CD14-positive monocyte (primary cell): ENCODE measurements around the gene SSR3. TPM values are rescaled to one million over a fixed set of nuclear protein-coding genes. Genes with fewer than 3 reads are reported as not detected.

Source experiments
- DNase-seq, 3 donors: peaks; one replicate each; pipeline ENCODE4 v3.0.0-alpha.2; 2011 to 2022
- H2AFZ ChIP-seq: 2 replicates; pipeline ENCODE4 v1.6.0; 2012; ENCODE audit warnings: mild to moderate bottlenecking, low read depth, low read length, inconsistent platforms; ENCODE audit not compliant: insufficient read depth, poor library complexity, severe bottlenecking
- H3K27ac ChIP-seq, 2 donors: 1 replicate in 1 of 2; 2 replicates in 1 of 2; pipeline ENCODE4 v1.5.1; 2012 to 2013; ENCODE audit warnings: low read length in 2 of 2, control low read depth in 1 of 2, inconsistent platforms in 1 of 2, low read depth in 1 of 2, mild to moderate bottlenecking in 1 of 2
- H3K27me3 ChIP-seq, 2 donors: one replicate each; pipeline versions ENCODE4 v1.6.0 to v1.6.1; 2011 to 2013; ENCODE audit warnings: low read length in 2 of 2; ENCODE audit not compliant: control insufficient read depth in 2 of 2, insufficient read depth in 2 of 2
- H3K36me3 ChIP-seq, 2 donors: replicated peaks in 1 of 2; 1 replicate in 1 of 2; 2 replicates in 1 of 2; pipeline versions ENCODE4 v1.5.1 to v1.6.1; 2012 to 2013; ENCODE audit warnings: low read length in 2 of 2, control low read depth in 1 of 2, inconsistent platforms in 1 of 2, mild to moderate bottlenecking in 1 of 2; ENCODE audit not compliant: insufficient read depth in 2 of 2, control insufficient read depth in 1 of 2
- H3K4me1 ChIP-seq, 2 donors: 1 replicate in 1 of 2; 2 replicates in 1 of 2; pipeline versions ENCODE4 v1.5.1 to v1.6.1; 2012 to 2013; ENCODE audit warnings: low read length in 2 of 2, control low read depth in 1 of 2, inconsistent platforms in 1 of 2, mild to moderate bottlenecking in 1 of 2, moderate library complexity in 1 of 2; ENCODE audit not compliant: insufficient read depth in 2 of 2, control insufficient read depth in 1 of 2
- H3K4me2 ChIP-seq: replicated peaks from 2 replicates; pipeline ENCODE3; 2012; ENCODE audit warnings: low read length, moderate library complexity, mild to moderate bottlenecking; ENCODE audit not compliant: poor library complexity, severe bottlenecking; ENCODE audit errors: extremely low read depth
- H3K4me3 ChIP-seq, 3 experiments: fragments of 200-600 bp in 1 of 3; sonication (generic) in 1 of 3; replicated peaks in 1 of 3; 1 replicate in 2 of 3; 2 replicates in 1 of 3; pipeline ENCODE4 v1.5.1; 2011 to 2013; ENCODE audit warnings: low read length in 3 of 3, mild to moderate bottlenecking in 3 of 3, control low read depth in 2 of 3, low read depth in 2 of 3, inconsistent platforms in 1 of 3, moderate library complexity in 1 of 3
- H3K79me2 ChIP-seq: 2 replicates; pipeline ENCODE4 v1.6.0; 2012; ENCODE audit warnings: mild to moderate bottlenecking, control low read depth, inconsistent platforms, low read length, moderate library complexity; ENCODE audit not compliant: insufficient read depth
- H3K9ac ChIP-seq: 2 replicates; pipeline ENCODE4 v1.6.0; 2017; ENCODE audit warnings: low read length, mild to moderate bottlenecking; ENCODE audit not compliant: insufficient read depth, poor library complexity, severe bottlenecking
- H3K9me3 ChIP-seq, 2 donors: replicated peaks in 1 of 2; 1 replicate in 1 of 2; 2 replicates in 1 of 2; pipeline versions ENCODE4 v1.5.1 to v1.6.1; 2012 to 2013; ENCODE audit warnings: low read length in 2 of 2, control low read depth in 1 of 2; ENCODE audit not compliant: control insufficient read depth in 1 of 2, insufficient read depth in 1 of 2
- H4K20me1 ChIP-seq: 2 replicates; pipeline ENCODE4 v1.6.0; 2012; ENCODE audit warnings: mild to moderate bottlenecking, low read length, control low read depth, moderate library complexity; ENCODE audit not compliant: insufficient read depth
- H3K27ac Mint-ChIP-seq, 7 donors: one replicate each; pipeline ENCODE4 v1.8.0; 2020; ENCODE audit warnings: mild to moderate bottlenecking in 7 of 7, mixed read lengths in 7 of 7, moderate library complexity in 6 of 7, inconsistent platforms in 2 of 7
- H3K27me3 Mint-ChIP-seq, 3 donors: one replicate each; pipeline ENCODE4 v1.8.0; 2021 to 2022; ENCODE audit warnings: low read depth in 3 of 3, mild to moderate bottlenecking in 3 of 3, mixed read lengths in 3 of 3, moderate library complexity in 3 of 3, inconsistent platforms in 1 of 3
- H3K36me3 Mint-ChIP-seq, 2 donors: one replicate each; pipeline ENCODE4 v1.8.0; 2020; ENCODE audit warnings: mixed read lengths in 2 of 2, inconsistent platforms in 1 of 2, mild to moderate bottlenecking in 1 of 2
- H3K4me1 Mint-ChIP-seq: one replicate; pipeline ENCODE4 v1.8.0; 2020; ENCODE audit warnings: mild to moderate bottlenecking, mixed read lengths
- H3K4me3 Mint-ChIP-seq, 2 donors: one replicate each; pipeline ENCODE4 v1.8.0; 2020; ENCODE audit warnings: mild to moderate bottlenecking in 2 of 2, mixed read lengths in 2 of 2, moderate library complexity in 1 of 2
- H3K9me3 Mint-ChIP-seq, 7 donors: one replicate each; pipeline ENCODE4 v1.8.0; 2020 to 2022; ENCODE audit warnings: mixed read lengths in 7 of 7, mild to moderate bottlenecking in 6 of 7, moderate library complexity in 6 of 7, inconsistent platforms in 2 of 7
- CTCF ChIP-seq: fragments of 200-600 bp; IDR thresholded peaks from one replicate; pipeline ENCODE4 v1.8.0; 2022; ENCODE audit warnings: antibody characterized with exemption, mild to moderate bottlenecking
- WGBS: methylation state at CpG from one replicate; pipeline ENCODE4 v1.1.5; 2013; ENCODE audit warnings: missing lambda C conversion rate; ENCODE audit not compliant: insufficient coverage; 5-methylcytosine and 5-hydroxymethylcytosine counted together
- intact Hi-C, 2 donors: fragments of 100-400 bp; cut with micrococcal nuclease; formaldehyde crosslinking; loops; one replicate each; pipeline versions ENCODE4 v1.15.0 to v1.15.1; 2023
- polyA plus RNA-seq, 3 donors: library from polyadenylated mRNA; depleted of rRNA in 1 of 3; unstranded in 2 of 3; stranded (reverse) in 1 of 3; fragments of 300-500 nt in 2 of 3; fragments of >200 nt in 1 of 3; fragmentation: Illumina TruSeq in 2 of 3; gene quantifications; 1 replicate in 2 of 3; 2 replicates in 1 of 3; pipeline ENCODE4 v1.2.3, GENCODE V29; 2012 to 2021

Gene SSR3
- polyA plus RNA-seq, 3 donors: 46.6 to 243 (median 230) TPM

GRCh38 chr3:156525808-156526207 lies 29.1 kb downstream of the SSR3 start:
- Mint-ChIP-seq H3K36me3 (no peaks in the 10 kb centered on the region), H3K9me3 (peaks cover 0 to 7% (median 2%) of the 10 kb centered on the region in 7 donors), H3K27me3 (peaks cover 4 to 9% (median 6%) of the 10 kb centered on the region in 3 donors), H3K4me3 (no peak overlapping the region), H3K27ac (no peak overlapping the region), H3K4me1 (peaks cover 11% of the 10 kb centered on the region)
- DNase-seq: no peak
- intact Hi-C loops: no loop called here
- no peak overlapping the region for H3K4me2 ChIP-seq
- H3K9ac ChIP-seq: no peak overlapping the region
- no peaks in the 10 kb centered on the region for H3K79me2 ChIP-seq
- WGBS: no CpG with 5 or more reads among the region's 1 CpG
- TF ChIP-seq CTCF: no peak
- no peak overlapping the region for H3K27ac ChIP-seq
- peaks cover 3 to 6% of the 10 kb centered on the region in 2 donors for H3K4me1 ChIP-seq
- no peaks in the 10 kb centered on the region for H3K36me3 ChIP-seq
- no peaks in the 10 kb centered on the region for H4K20me1 ChIP-seq
- no peaks in the 10 kb centered on the region for H3K9me3 ChIP-seq
- H3K27me3 ChIP-seq: peaks cover 3 to 16% of the 10 kb centered on the region in 2 donors
- no peak overlapping the region for H2AFZ ChIP-seq
- H3K4me3 ChIP-seq: no peak overlapping the region

GRCh38 chr3:156522673-156523072 lies 32.2 kb downstream of the SSR3 start:
- no peaks in the 10 kb centered on the region for H3K36me3 Mint-ChIP-seq
- intact Hi-C loops: no loop called here
- H3K27ac Mint-ChIP-seq: no peak overlapping the region
- H3K9me3 ChIP-seq: no peaks in the 10 kb centered on the region
- no CpG with 5 or more reads among the region's 4 CpGs for WGBS
- no peaks in the 10 kb centered on the region for H3K36me3 ChIP-seq
- peaks cover 4 to 22% (median 6%) of the 10 kb centered on the region in 3 donors for H3K27me3 Mint-ChIP-seq
- peaks cover 3 to 6% of the 10 kb centered on the region in 2 donors for H3K4me1 ChIP-seq
- H3K79me2 ChIP-seq: no peaks in the 10 kb centered on the region
- no peak overlapping the region for H3K4me3 Mint-ChIP-seq
- no peak overlapping the region for H3K9ac ChIP-seq
- peaks cover 14% of the 10 kb centered on the region for H3K4me1 Mint-ChIP-seq
- H3K4me3 ChIP-seq: no peak overlapping the region
- H4K20me1 ChIP-seq: no peaks in the 10 kb centered on the region
- H3K27me3 ChIP-seq: peaks cover 3 to 22% of the 10 kb centered on the region in 2 donors
- H3K27ac ChIP-seq: no peak overlapping the region
- no peak for TF ChIP-seq CTCF
- H2AFZ ChIP-seq: no peak overlapping the region
- no peak overlapping the region for H3K4me2 ChIP-seq
- DNase-seq: no peak
- H3K9me3 Mint-ChIP-seq: peaks cover 0 to 7% (median 2%) of the 10 kb centered on the region in 7 donors
